ENCODE data around the gene MAP7D1.

GRCh38 chr1:36132029-36132428 lies 23.9 kb upstream of the MAP7D1 start:
- no peak for TF ChIP-seq EZH2phosphoT487 (conservative IDR thresholded peaks at IDR 0.05; ENCODE audit: low read length)
- TF ChIP-seq CTCF (IDR thresholded peaks at IDR 0.05; ENCODE audit: insufficient read depth, low read length, poor library complexity, severe bottlenecking) = no peak

Measured in SU-DHL-6 (cell line).